Osteocyte (in vitro differentiated cells): ENCODE measurements around the gene CDH22. TPM values are rescaled to one million over a fixed set of nuclear protein-coding genes. Genes with fewer than 3 reads are reported as not detected.

ENCODE experiments used
- DNase-seq: peaks from one replicate; pipeline ENCODE4 v3.0.0; 2021; ENCODE audit warnings: mixed read lengths; ENCODE audit not compliant: unreplicated experiment; ENCODE audit errors: extremely low spot score
- H3K27ac Mint-ChIP-seq: one replicate; pipeline ENCODE4 v1.8.0; 2021; ENCODE audit warnings: mild to moderate bottlenecking, mixed read lengths; ENCODE audit not compliant: unreplicated experiment
- H3K27me3 Mint-ChIP-seq: one replicate; pipeline ENCODE4 v1.8.0; 2021; ENCODE audit warnings: mixed read lengths; ENCODE audit not compliant: unreplicated experiment
- H3K36me3 Mint-ChIP-seq: one replicate; pipeline ENCODE4 v1.8.0; 2021; ENCODE audit warnings: mixed read lengths; ENCODE audit not compliant: unreplicated experiment
- H3K4me1 Mint-ChIP-seq: one replicate; pipeline ENCODE4 v1.8.0; 2021; ENCODE audit warnings: mixed read lengths; ENCODE audit not compliant: unreplicated experiment
- H3K4me3 Mint-ChIP-seq: one replicate; pipeline ENCODE4 v1.8.0; 2021; ENCODE audit warnings: mild to moderate bottlenecking, moderate library complexity, mixed read lengths; ENCODE audit not compliant: unreplicated experiment
- H3K9me3 Mint-ChIP-seq: one replicate; pipeline ENCODE4 v1.8.0; 2021; ENCODE audit warnings: mixed read lengths; ENCODE audit not compliant: unreplicated experiment
- CTCF ChIP-seq: fragments of 200-600 bp; sonication (generic); IDR thresholded peaks from 2 replicates; pipeline ENCODE4 v1.5.0; 2021; ENCODE audit warnings: antibody characterized with exemption, mild to moderate bottlenecking, moderate library complexity
- long read RNA-seq: library from polyadenylated mRNA; unstranded; transcript quantifications from one replicate; pipeline ENCODE4 v2.0.0, GENCODE V29; 2021
- total RNA-seq: library from RNA; stranded (reverse); gene quantifications from 2 replicates; pipeline ENCODE4 v1.2.1, GENCODE V29; 2021

Gene CDH22, protein sequence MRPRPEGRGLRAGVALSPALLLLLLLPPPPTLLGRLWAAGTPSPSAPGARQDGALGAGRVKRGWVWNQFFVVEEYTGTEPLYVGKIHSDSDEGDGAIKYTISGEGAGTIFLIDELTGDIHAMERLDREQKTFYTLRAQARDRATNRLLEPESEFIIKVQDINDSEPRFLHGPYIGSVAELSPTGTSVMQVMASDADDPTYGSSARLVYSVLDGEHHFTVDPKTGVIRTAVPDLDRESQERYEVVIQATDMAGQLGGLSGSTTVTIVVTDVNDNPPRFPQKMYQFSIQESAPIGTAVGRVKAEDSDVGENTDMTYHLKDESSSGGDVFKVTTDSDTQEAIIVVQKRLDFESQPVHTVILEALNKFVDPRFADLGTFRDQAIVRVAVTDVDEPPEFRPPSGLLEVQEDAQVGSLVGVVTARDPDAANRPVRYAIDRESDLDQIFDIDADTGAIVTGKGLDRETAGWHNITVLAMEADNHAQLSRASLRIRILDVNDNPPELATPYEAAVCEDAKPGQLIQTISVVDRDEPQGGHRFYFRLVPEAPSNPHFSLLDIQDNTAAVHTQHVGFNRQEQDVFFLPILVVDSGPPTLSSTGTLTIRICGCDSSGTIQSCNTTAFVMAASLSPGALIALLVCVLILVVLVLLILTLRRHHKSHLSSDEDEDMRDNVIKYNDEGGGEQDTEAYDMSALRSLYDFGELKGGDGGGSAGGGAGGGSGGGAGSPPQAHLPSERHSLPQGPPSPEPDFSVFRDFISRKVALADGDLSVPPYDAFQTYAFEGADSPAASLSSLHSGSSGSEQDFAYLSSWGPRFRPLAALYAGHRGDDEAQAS
- total RNA-seq, result not detected in 2 replicates
- long read RNA-seq, result 0 reads

DNA sequence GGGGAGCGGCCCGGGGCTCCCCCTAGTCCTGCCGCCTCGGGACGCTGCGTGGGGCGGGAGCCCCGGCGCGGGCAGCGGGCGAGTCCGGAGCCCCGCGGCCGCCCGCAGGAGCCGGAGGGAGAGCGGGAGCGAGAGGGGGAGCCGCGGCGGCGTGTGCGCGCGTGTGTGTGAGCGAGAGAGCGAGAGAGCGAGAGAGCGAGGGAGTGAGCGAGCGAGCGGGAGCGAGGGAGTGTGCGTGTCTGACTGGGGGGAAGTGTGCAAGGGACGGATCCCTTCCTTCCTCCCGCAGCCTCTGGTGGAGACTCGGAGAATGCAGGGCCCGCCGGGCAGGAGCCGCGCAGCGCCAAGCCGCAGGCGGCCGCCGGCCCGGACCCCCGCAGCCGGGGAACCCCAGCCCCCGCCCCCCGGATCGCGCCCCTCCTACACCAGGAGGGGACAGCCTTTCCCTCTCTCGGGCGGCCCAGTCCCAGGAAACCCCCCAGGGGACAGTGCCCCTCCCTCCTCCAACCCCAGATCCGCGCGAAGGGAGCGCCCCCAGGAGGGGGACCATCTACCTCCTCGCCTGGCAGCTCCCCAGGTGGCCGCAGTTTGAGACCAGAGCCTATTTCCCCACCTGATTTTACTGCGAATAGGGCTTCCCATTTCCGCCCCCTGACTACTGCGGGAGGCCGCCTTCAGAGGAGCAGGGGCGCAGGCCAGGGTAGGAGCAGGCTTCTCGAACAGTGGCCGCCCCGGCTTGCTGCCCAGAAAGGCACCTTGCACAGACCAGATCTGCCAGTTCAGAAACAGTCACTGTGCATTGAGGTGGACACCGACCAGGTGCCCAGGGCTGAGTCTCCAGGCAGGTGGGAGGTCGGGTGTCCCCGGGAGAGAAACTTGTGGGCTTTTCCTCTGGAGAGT, at the start of gene CDH22:
Gene CDH22, minus strand, starts transcription at position 241 of the 900 bp plus-strand sequence. CDS start 57,204 bp downstream, outside the sequence.
- H3K4me1 Mint-ChIP-seq, result peaks cover 3% of the 10 kb centered on the region
- H3K4me3 Mint-ChIP-seq, result peak within 1 kb of the TSS; percentile 67
- H3K36me3 Mint-ChIP-seq, result no peaks in the 10 kb centered on the region
- no peak within 1 kb of the TSS for H3K27ac Mint-ChIP-seq
- no peaks in the 10 kb centered on the region for H3K9me3 Mint-ChIP-seq
- TF ChIP-seq CTCF, result peak; percentile 43
- DNase-seq, result no peak
- H3K27me3 Mint-ChIP-seq, result peaks cover 78% of the 10 kb centered on the region

DNA sequence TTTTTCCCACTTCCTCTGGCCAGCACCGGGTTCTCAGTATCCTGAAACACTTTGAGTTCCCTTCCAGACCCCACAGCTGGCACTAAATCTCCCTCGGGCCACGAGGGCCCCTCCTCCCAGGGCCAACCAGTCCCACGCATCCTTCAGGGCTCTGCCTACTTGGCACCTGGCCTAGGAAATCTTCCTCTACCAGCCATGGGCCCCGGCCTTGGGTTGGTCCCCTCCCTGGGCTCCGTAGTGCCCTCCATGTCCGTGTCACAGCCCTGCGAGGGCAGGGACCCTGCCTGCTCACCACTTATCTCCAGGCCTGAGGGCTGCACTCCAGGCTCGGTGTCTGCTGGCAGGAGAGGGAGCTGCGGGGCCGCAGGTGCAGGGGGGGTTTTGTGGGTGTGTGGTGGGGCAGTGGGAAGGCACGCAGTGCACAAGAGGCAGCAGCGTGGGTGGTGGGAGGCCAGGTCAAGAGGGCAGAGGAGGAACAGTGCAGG, 48.8 kb upstream of the CDH22 start:
- Mint-ChIP-seq H3K4me3 (no peak overlapping the region), H3K36me3 (peaks cover 16% of the 10 kb centered on the region), H3K4me1 (peaks cover 22% of the 10 kb centered on the region), H3K27me3 (no peaks in the 10 kb centered on the region), H3K27ac (no peak overlapping the region), H3K9me3 (no peaks in the 10 kb centered on the region)
- DNase-seq, result no peak
- TF ChIP-seq CTCF, result no peak

GRCh38 chr20:46356195-46357029, 48.1 kb upstream of the CDH22 start:
- no peak overlapping the region for H3K4me3 Mint-ChIP-seq
- H3K9me3 Mint-ChIP-seq, result no peaks in the 10 kb centered on the region
- H3K27me3 Mint-ChIP-seq, result no peaks in the 10 kb centered on the region
- peaks cover 17% of the 10 kb centered on the region for H3K36me3 Mint-ChIP-seq
- no peak for DNase-seq
- H3K27ac Mint-ChIP-seq, result no peak overlapping the region
- H3K4me1 Mint-ChIP-seq, result peaks cover 21% of the 10 kb centered on the region
- no peak for TF ChIP-seq CTCF

GRCh38 chr20:46355778-46356177, 47.5 kb upstream of the CDH22 start:
- H3K4me1 Mint-ChIP-seq, result peaks cover 24% of the 10 kb centered on the region
- no peak overlapping the region for H3K27ac Mint-ChIP-seq
- TF ChIP-seq CTCF, result no peak
- no peaks in the 10 kb centered on the region for H3K9me3 Mint-ChIP-seq
- DNase-seq, result no peak
- peaks cover 19% of the 10 kb centered on the region for H3K36me3 Mint-ChIP-seq
- no peaks in the 10 kb centered on the region for H3K27me3 Mint-ChIP-seq
- no peak overlapping the region for H3K4me3 Mint-ChIP-seq
